Ishikawa (cell line): ENCODE measurements around the gene SPINK14.

Experiments
- CEBPB ChIP-seq: IDR thresholded peaks from 2 replicates; pipeline ENCODE4 v1.6.1; 2012
- CREB1 ChIP-seq: IDR thresholded peaks from 2 replicates; pipeline ENCODE4 v1.6.1; 2012; ENCODE audit warnings: low read depth
- EGR1 ChIP-seq: IDR thresholded peaks from 2 replicates; pipeline ENCODE4 v1.6.1; 2012
- EP300 ChIP-seq: IDR thresholded peaks from 2 replicates; pipeline ENCODE4 v1.6.1; 2012; ENCODE audit warnings: borderline replicate concordance
- NFIC ChIP-seq: IDR thresholded peaks from 2 replicates; pipeline ENCODE4 v1.6.1; 2012
- RAD21 ChIP-seq: IDR thresholded peaks from 2 replicates; pipeline ENCODE4 v1.6.1; 2012; ENCODE audit warnings: low read depth
- TCF12 ChIP-seq: IDR thresholded peaks from 2 replicates; pipeline ENCODE4 v1.6.1; 2012; ENCODE audit warnings: low read depth
- TEAD4 ChIP-seq: IDR thresholded peaks from 2 replicates; pipeline ENCODE4 v1.6.1; 2012
- YY1 ChIP-seq: IDR thresholded peaks from 2 replicates; pipeline ENCODE4 v1.6.1; 2012; ENCODE audit warnings: low read depth
- ZBTB7A ChIP-seq: IDR thresholded peaks from 2 replicates; pipeline ENCODE4 v1.6.1; 2012; ENCODE audit warnings: low read depth
- TF ChIP-seq, protein P1 (sequence below): IDR thresholded peaks from 2 replicates; pipeline ENCODE4 v1.6.1; 2012; ENCODE audit warnings: low read depth, mild to moderate bottlenecking
- TF ChIP-seq, protein P2 (sequence below): IDR thresholded peaks from 2 replicates; pipeline ENCODE4 v1.6.1; 2012

GRCh38 chr5:148125641-148126040 lies 42.7 kb upstream of the SPINK14 start:
- TF ChIP-seq EP300 (no peak), TCF12 (no peak), RAD21 (no peak), TEAD4 (no peak), CREB1 (no peak), NFIC (no peak), ZBTB7A (no peak), EGR1 (no peak), YY1 (no peak), CEBPB (no peak)
- TF ChIP-seq, protein P1, sequence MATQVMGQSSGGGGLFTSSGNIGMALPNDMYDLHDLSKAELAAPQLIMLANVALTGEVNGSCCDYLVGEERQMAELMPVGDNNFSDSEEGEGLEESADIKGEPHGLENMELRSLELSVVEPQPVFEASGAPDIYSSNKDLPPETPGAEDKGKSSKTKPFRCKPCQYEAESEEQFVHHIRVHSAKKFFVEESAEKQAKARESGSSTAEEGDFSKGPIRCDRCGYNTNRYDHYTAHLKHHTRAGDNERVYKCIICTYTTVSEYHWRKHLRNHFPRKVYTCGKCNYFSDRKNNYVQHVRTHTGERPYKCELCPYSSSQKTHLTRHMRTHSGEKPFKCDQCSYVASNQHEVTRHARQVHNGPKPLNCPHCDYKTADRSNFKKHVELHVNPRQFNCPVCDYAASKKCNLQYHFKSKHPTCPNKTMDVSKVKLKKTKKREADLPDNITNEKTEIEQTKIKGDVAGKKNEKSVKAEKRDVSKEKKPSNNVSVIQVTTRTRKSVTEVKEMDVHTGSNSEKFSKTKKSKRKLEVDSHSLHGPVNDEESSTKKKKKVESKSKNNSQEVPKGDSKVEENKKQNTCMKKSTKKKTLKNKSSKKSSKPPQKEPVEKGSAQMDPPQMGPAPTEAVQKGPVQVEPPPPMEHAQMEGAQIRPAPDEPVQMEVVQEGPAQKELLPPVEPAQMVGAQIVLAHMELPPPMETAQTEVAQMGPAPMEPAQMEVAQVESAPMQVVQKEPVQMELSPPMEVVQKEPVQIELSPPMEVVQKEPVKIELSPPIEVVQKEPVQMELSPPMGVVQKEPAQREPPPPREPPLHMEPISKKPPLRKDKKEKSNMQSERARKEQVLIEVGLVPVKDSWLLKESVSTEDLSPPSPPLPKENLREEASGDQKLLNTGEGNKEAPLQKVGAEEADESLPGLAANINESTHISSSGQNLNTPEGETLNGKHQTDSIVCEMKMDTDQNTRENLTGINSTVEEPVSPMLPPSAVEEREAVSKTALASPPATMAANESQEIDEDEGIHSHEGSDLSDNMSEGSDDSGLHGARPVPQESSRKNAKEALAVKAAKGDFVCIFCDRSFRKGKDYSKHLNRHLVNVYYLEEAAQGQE: no peak
- TF ChIP-seq, protein P2, sequence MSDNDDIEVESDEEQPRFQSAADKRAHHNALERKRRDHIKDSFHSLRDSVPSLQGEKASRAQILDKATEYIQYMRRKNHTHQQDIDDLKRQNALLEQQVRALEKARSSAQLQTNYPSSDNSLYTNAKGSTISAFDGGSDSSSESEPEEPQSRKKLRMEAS: no peak
